Activated naive CD8-positive, alpha-beta T cell treated with anti-CD3 and anti-CD28 coated beads, Interleukin-2, amount 50 U/mL, for 16 hours (primary cell): ENCODE measurements around the gene ARPP19.
"Not testable (repeated sequence)": the region's sequence is repeated elsewhere in the genome, so short reads cannot be mapped to it uniquely, and the experiment has no call there.

Source experiments
- DNase-seq: peaks from one replicate; pipeline ENCODE4 v3.0.0-alpha.2; 2020; ENCODE audit warnings: low read depth, low spot score

The ARPP19 gene

GRCh38 chr15:52514482-52514881, 54.3 kb downstream of the ARPP19 start:
- no peak for DNase-seq

- DNase-seq, result not testable (repeated sequence)
Observed at GRCh38 chr15:52512869-52513268, 56.0 kb downstream of the ARPP19 start.

GRCh38 chr15:52511084-52511483, 57.7 kb downstream of the ARPP19 start:
- no peak for DNase-seq

- no peak for DNase-seq
Observed at GRCh38 chr15:52509500-52510245, 59.2 kb downstream of the ARPP19 start.

- no peak for DNase-seq
Observed at GRCh38 chr15:52506549-52506948, 62.3 kb downstream of the ARPP19 start.

- DNase-seq, result no peak
Observed at GRCh38 chr15:52505151-52505550, 63.7 kb downstream of the ARPP19 start.

- DNase-seq, result no peak
Observed at GRCh38 chr15:52503788-52504496, 64.9 kb downstream of the ARPP19 start.

- no peak for DNase-seq
Observed at GRCh38 chr15:52502608-52503007, 66.2 kb downstream of the ARPP19 start.

- no peak for DNase-seq
Observed at GRCh38 chr15:52499506-52499905, 69.3 kb downstream of the ARPP19 start.

- no peak for DNase-seq
Observed at GRCh38 chr15:52498706-52499105, 70.1 kb downstream of the ARPP19 start.
